ENCODE measurements around the gene NLK. TPM values are rescaled to one million over a fixed set of nuclear protein-coding genes. Genes with fewer than 3 reads are reported as not detected.

NLK gene
- total RNA-seq, 1 experiment from 2014 or later, result 14.9 TPM

GRCh38 chr17:28049071-28049470, 6.6 kb downstream of the NLK start:
- intact Hi-C loops (cut with micrococcal nuclease), result loop anchor here (5.0 to 10.0 kb wide), 2 partner anchors 58 to 126 kb away; no protein-coding TSS in a partner anchor
- H3K9me2 ChIP-seq (replicated peaks; ENCODE audit: low read length), result no peaks in the 10 kb centered on the region
- BruUV-seq (replicated peaks), result no TSS peak
- no peak for TF ChIP-seq EZH2phosphoT487 (IDR thresholded peaks at IDR 0.05; ENCODE audit: borderline replicate concordance, low read length)
- no peak for TF ChIP-seq CTCF (conservative IDR thresholded peaks at IDR 0.05; ENCODE audit: low read depth, low read length)
- no peak for TF ChIP-seq EZH2 (IDR thresholded peaks at IDR 0.05; ENCODE audit: low read length, unreplicated experiment)
- peaks cover 13% of the 10 kb centered on the region; the same call in 1 of the 2 replicates for H4K20me1 ChIP-seq (ENCODE audit: low read length)
- peaks cover 98% of the 10 kb centered on the region for H3K79me2 ChIP-seq (ENCODE audit: low read length)
- no peak overlapping the region for H3K27ac ChIP-seq (ENCODE audit: low read length)
- ChIA-PET CTCF (no interaction called here), POLR2A (ENCODE audit: unreplicated experiment) (no interaction called here)
- H3K4me3 ChIP-seq (ENCODE audit: low read length), result no peak overlapping the region
- H3K9ac ChIP-seq (ENCODE audit: low read length), result no peak overlapping the region
- no peak for ATAC-seq
- no peak overlapping the region for H3K4me2 ChIP-seq (ENCODE audit: low read length)
- no peak overlapping the region for H2AFZ ChIP-seq (ENCODE audit: low read length)
- DNase-seq, result no peak
- H3K9me3 ChIP-seq (ENCODE audit: low read length), result no peaks in the 10 kb centered on the region
- H3F3A ChIP-seq (ENCODE audit: low read length, unreplicated experiment), result no peaks in the 10 kb centered on the region
- H3K4me1 ChIP-seq (ENCODE audit: insufficient read depth, low read length), result peaks cover 16% of the 10 kb centered on the region
- no peaks in the 10 kb centered on the region for H3K36me3 ChIP-seq (ENCODE audit: low read depth, low read length)
- H3K27me3 ChIP-seq (ENCODE audit: low read length), result no peaks in the 10 kb centered on the region

- Histone ChIP-seq H3K4me2 (ENCODE audit: low read length) (no peak overlapping the region), H2AFZ (ENCODE audit: low read length) (no peak overlapping the region), H3K27ac (ENCODE audit: low read length) (no peak overlapping the region), H3K36me3 (ENCODE audit: low read depth, low read length) (no peaks in the 10 kb centered on the region), H3K9ac (ENCODE audit: low read length) (no peak overlapping the region), H3K9me3 (ENCODE audit: low read length) (no peaks in the 10 kb centered on the region), H3K9me2 (replicated peaks; ENCODE audit: low read length) (no peaks in the 10 kb centered on the region), H3K27me3 (ENCODE audit: low read length) (no peaks in the 10 kb centered on the region), H3K4me3 (ENCODE audit: low read length) (no peak overlapping the region), H4K20me1 (ENCODE audit: low read length) (peaks cover 1% of the 10 kb centered on the region; the same call in 1 of the 2 replicates), H3F3A (ENCODE audit: low read length, unreplicated experiment) (no peaks in the 10 kb centered on the region), H3K4me1 (ENCODE audit: insufficient read depth, low read length) (peaks cover 10% of the 10 kb centered on the region), H3K79me2 (ENCODE audit: low read length) (peaks cover 95% of the 10 kb centered on the region)
- ChIA-PET POLR2A (ENCODE audit: unreplicated experiment) (no interaction called here), CTCF (no interaction called here)
- TF ChIP-seq EZH2 (IDR thresholded peaks at IDR 0.05; ENCODE audit: low read length, unreplicated experiment), result no peak
- TF ChIP-seq EZH2phosphoT487 (IDR thresholded peaks at IDR 0.05; ENCODE audit: borderline replicate concordance, low read length), result no peak
- no peak for TF ChIP-seq CTCF (conservative IDR thresholded peaks at IDR 0.05; ENCODE audit: low read depth, low read length)
- DNase-seq (no peak), ATAC-seq (no peak)
- intact Hi-C loops (cut with micrococcal nuclease), result no loop called here
- BruUV-seq (replicated peaks), result no TSS peak
These were observed 10.7 kb downstream of the NLK start for GRCh38 chr17:28053044-28053670.

GRCh38 chr17:28053725-28054124, 11.2 kb downstream of the NLK start:
- no peak overlapping the region for H3K4me2 ChIP-seq (ENCODE audit: low read length)
- no peak for TF ChIP-seq EZH2phosphoT487 (IDR thresholded peaks at IDR 0.05; ENCODE audit: borderline replicate concordance, low read length)
- no peak for TF ChIP-seq CTCF (conservative IDR thresholded peaks at IDR 0.05; ENCODE audit: low read depth, low read length)
- TF ChIP-seq EZH2 (IDR thresholded peaks at IDR 0.05; ENCODE audit: low read length, unreplicated experiment), result no peak
- no TSS peak for BruUV-seq (replicated peaks)
- H3K27me3 ChIP-seq (ENCODE audit: low read length), result no peaks in the 10 kb centered on the region
- intact Hi-C loops (cut with micrococcal nuclease), result no loop called here
- no peaks in the 10 kb centered on the region for H3K36me3 ChIP-seq (ENCODE audit: low read depth, low read length)
- no peak overlapping the region for H3K4me3 ChIP-seq (ENCODE audit: low read length)
- H4K20me1 ChIP-seq (ENCODE audit: low read length), result peaks cover 6% of the 10 kb centered on the region; the same call in 1 of the 2 replicates
- H3K9me3 ChIP-seq (ENCODE audit: low read length), result no peaks in the 10 kb centered on the region
- H3K4me1 ChIP-seq (ENCODE audit: insufficient read depth, low read length), result peaks cover 13% of the 10 kb centered on the region
- no peak for ATAC-seq
- ChIA-PET CTCF (no interaction called here), POLR2A (ENCODE audit: unreplicated experiment) (no interaction called here)
- no peak for DNase-seq
- H3K9ac ChIP-seq (ENCODE audit: low read length), result no peak overlapping the region
- H3K9me2 ChIP-seq (replicated peaks; ENCODE audit: low read length), result no peaks in the 10 kb centered on the region
- H3K79me2 ChIP-seq (ENCODE audit: low read length), result peaks cover 95% of the 10 kb centered on the region
- no peak overlapping the region for H2AFZ ChIP-seq (ENCODE audit: low read length)
- H3F3A ChIP-seq (ENCODE audit: low read length, unreplicated experiment), result no peaks in the 10 kb centered on the region
- H3K27ac ChIP-seq (ENCODE audit: low read length), result no peak overlapping the region
